Measurements from ENCODE around the gene CST11. TPM values are rescaled to one million over a fixed set of nuclear protein-coding genes. Genes with fewer than 3 reads are reported as not detected.

Gene CST11
- total RNA-seq, 1 experiment from 2014 or later: not detected

DNA sequence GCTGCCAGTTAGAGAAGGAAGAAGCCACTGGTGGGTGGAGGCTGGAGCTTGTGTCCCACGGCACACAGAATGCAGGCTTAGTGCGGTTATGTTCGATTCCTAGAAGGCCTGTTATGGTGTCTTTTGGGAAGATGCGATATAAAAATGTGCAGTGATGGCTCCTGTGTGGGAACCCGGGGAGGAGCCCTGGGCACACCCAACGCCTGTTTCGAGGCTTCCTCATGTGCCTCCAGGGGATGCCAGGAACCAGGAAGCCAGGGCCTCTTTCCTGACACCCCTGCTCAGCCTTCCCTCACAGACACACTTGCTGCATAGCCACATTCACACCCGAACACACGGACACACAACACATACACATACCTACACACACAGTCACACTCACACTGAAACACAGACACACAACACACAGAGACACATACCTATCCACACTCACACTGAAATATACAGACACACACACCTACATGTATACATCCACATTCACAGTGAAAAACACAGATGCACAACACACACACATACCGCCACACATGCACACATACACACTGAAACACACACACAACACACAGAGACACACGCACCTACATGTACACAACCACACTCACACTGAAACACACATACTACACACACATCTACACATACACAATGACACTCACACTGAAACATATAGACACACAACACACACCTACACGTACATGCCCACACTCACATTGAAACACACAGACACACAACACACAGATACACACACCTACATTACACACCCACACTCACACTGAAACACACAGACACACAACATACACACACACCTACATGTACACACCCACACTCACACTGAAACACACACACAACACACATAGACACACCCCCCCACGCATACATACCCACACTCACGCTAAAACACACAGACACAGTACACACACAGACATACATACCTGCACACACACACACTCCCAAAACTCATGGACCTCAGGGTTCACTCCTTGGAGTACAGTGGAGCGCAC lies 1.2 kb upstream of the CST11 start:
- no peak for DNase-seq (ENCODE audit: low spot score)

GRCh38 chr20:23451956-23452487 lies 654 bp downstream of the CST11 start:
- DNase-seq (ENCODE audit: low spot score): no peak

DNA sequence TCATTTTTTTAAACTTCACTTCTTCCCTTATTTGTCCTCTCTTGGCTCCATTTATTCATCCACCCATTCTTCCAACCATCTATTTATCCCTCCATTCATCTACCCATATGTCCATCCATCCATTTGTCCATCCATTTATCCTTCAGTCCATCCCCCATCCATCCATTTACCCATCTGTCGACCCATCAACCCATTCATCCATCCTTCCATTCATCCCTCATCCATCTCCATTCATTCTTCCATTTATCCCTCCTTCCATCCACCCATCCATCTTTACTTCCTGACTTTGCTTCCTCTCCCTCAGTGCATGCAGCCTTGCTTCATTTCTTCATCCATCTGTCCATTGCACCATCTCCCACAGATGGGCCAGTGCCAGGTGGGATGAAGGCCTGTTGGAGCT lies 1.8 kb downstream of the CST11 start:
- DNase-seq (ENCODE audit: low spot score): no peak

DNA sequence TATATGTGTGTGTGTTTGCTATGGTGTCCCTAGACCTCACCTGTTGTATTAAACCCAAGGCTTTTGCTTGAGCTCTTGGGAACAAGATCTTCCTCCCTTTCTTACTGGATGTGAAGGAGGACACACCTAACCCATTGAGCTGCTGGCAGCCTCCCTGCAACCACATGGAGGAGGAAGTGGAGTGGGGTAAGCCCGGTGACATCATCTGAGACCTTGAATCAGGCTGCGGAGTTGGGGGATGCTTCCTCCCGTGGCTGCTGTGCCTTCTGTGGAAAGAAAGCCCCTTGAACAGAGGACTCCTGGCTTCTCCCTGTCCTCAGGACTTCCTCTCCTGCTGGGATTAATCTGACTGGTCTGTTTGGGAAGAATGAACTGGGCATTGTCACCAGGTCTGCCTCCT lies 3.3 kb downstream of the CST11 start:
- no peak for DNase-seq (ENCODE audit: low spot score)

DNA sequence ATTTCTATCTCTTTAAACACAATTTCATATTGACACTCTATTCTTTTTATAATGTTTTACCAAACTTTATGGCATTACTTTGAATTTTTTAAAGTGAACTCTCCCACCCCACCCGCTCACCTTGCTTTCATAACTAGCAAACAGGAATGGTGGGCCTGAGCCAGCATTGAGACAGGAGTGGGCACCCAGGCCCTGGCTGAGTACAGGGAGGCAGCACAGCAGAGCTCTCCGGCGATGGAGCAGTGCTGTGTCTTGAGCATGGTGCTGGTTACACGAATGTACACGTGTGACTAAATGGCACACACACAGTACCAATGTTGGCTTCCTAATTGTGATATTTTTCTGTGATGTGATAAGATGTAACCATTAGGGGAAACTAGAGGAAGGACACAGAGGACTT lies 4.5 kb downstream of the CST11 start:
- DNase-seq (ENCODE audit: low spot score): no peak

GRCh38 chr20:23446505-23446904 lies 6.2 kb downstream of the CST11 start:
- DNase-seq (ENCODE audit: low spot score): peak; percentile 72

DNA sequence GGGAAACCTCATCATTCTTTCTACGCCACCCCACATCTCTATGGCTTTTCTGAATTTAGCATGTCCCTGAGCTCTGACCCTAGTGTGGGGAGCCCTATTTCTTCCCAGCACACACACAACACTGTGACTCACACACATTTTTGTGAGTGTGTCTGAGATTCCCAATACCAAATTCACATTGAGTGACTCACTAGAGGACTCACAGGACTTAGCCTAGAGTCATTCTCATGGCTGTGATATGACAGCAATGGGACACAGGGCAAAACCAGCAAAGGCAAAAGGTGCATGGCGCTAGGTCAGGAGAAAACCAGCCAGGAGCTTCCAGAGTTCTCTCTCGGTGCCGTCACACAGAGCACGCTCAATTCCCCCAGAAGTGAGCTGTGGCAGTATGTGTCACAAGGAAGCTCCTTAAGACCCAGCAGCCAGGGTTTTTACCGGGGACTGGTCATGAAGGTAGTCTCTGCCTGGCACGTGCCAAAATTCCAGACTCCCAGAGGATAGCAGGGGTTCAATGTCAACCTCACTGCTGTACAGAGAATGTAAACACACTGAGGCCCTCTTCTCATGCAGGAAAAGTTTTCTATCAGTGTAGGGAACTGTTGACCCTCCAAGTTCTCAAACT lies 7.0 kb downstream of the CST11 start:
- DNase-seq (ENCODE audit: low spot score): no peak

DNA sequence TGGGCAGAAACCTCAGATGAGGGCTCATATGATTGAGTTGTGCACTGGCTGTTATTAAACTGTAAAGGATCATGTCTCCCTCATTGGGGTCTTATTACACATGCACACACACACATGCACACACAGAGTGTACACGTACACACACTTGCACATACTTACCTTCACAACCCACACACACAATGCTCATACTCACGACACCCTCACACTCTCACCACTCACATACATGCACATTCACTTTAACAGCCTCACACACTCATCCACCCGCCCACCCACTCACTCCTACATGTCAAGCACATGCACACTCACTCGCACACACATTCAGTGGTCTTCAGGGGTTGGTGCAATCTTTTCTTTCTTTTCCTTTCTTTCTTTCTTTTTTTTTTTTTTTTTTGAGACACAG lies 7.8 kb downstream of the CST11 start:
- no peak for DNase-seq (ENCODE audit: low spot score)

GRCh38 chr20:23442436-23442835 lies 10.2 kb downstream of the CST11 start:
- DNase-seq (ENCODE audit: low spot score): no peak

DNA sequence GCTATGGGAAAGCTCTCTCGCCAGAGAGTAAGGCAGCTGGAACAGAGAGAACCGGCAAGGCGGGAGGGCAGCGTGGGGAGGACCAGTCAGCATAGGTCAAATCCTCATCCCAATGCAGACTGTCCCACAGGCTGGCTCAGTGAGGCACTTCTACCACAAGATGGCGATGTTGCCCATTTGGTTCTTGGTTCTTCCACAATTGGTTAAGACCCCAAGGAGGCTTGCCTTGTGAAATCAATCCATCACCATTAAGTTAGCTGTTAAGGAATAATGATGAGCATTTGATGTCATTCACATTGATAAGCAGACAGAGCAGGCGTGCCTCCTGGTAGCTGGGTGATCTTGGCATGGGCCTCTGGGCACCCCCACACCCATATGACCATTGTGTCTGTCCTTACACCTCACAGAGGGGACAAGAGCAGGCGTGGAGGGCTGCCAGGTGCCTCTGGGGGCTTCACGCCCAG lies 10.8 kb downstream of the CST11 start:
- peak; percentile 90 for DNase-seq (ENCODE audit: low spot score)

GRCh38 chr20:23440004-23440403 lies 12.7 kb downstream of the CST11 start:
- DNase-seq (ENCODE audit: low spot score): no peak

- no peak for DNase-seq (ENCODE audit: low spot score)
Measured at GRCh38 chr20:23438661-23439060, 14.0 kb downstream of the CST11 start.

- no peak for DNase-seq (ENCODE audit: low spot score)
Measured at GRCh38 chr20:23437126-23437899, 15.4 kb downstream of the CST11 start.

DNA sequence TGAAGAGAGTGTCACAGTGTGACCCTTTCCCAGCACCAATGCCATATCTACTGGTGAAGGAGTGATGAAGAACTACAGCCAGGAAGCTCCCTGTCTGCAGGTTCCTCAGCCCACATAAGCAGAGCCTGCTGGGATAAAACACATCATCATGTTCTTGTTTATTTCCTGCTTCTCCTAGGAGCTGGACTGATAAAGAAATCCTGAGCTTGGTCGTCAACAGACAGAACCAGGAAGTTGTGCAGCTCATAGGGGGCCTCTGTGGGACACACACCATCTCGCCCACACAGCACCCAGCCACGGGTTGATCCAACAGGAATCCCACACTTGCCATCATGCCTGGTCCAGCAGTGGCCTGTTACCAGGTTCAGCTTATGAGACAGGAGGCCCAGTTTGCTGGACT lies 16.0 kb downstream of the CST11 start:
- no peak for DNase-seq (ENCODE audit: low spot score)

GRCh38 chr20:23435626-23436539 lies 16.8 kb downstream of the CST11 start:
- peak; percentile 53 for DNase-seq (ENCODE audit: low spot score)

GRCh38 chr20:23434521-23435313 lies 18.0 kb downstream of the CST11 start:
- no peak for DNase-seq (ENCODE audit: low spot score)

- DNase-seq (ENCODE audit: low spot score): no peak
Measured at GRCh38 chr20:23433628-23434027, 19.0 kb downstream of the CST11 start.

- no peak for DNase-seq (ENCODE audit: low spot score)
Measured at GRCh38 chr20:23425129-23425528, 27.5 kb downstream of the CST11 start.

Data from HT-29 (cell line).